GM10248 (cell line): ENCODE results near the gene RSRC2.

Experiments used
- CTCF ChIA-PET: fragments of 300-600 bp; sonication (Branson Sonifier 250); formaldehyde crosslinking; extraction: SDS; loops from one replicate; lab custom pipeline; 2021; ENCODE audit warnings: antibody characterized with exemption; lab: Yijun Ruan, JAX
- POLR2A ChIA-PET: fragments of 350-650 bp; sonication (Branson Sonifier 250); formaldehyde crosslinking; extraction: SDS; loops from one replicate; lab custom pipeline; 2020; ENCODE audit warnings: antibody characterized with exemption; lab: Yijun Ruan, JAX
- DNase-seq: peaks from one replicate; pipeline ENCODE4 v3.0.0; 2012; ENCODE audit errors: extremely low spot score
- CTCF ChIP-seq: IDR thresholded peaks from 2 replicates; pipeline ENCODE4 v1.5.1; 2012; ENCODE audit warnings: mild to moderate bottlenecking, low read depth; ENCODE audit errors: extremely low read depth, missing control alignments, control extremely low read depth

The RSRC2 gene

GRCh38 chr12:122533856-122534255 is 7.1 kb upstream of the RSRC2 start:
- CTCF ChIA-PET = no interaction called here
- POLR2A ChIA-PET = no interaction called here
- no peak for DNase-seq
- no peak for TF ChIP-seq CTCF

GRCh38 chr12:122528992-122529391 is 2.3 kb upstream of the RSRC2 start:
- CTCF ChIA-PET = interaction anchor here (0.9 to 1.3 kb wide), 2 partner anchors 19 to 39 kb away, joined by 3 read pairs; no protein-coding TSS in a partner anchor
- TF ChIP-seq CTCF = no peak
- POLR2A ChIA-PET = no interaction called here
- peak; percentile 26 for DNase-seq

- no peak for DNase-seq
- TF ChIP-seq CTCF = no peak
- POLR2A ChIA-PET = interaction anchor here (3.0 kb wide), 1 partner anchor 27 kb away, joined by 20 read pairs; the partner anchor contains the start of gene ZCCHC8
- CTCF ChIA-PET = interaction anchor here (1.3 kb wide), 1 partner anchor 20 kb away, joined by 3 read pairs; no protein-coding TSS in a partner anchor
These were observed 1.8 kb upstream of the RSRC2 start for GRCh38 chr12:122528582-122528981.

GRCh38 chr12:122527478-122527944 is 775 bp upstream of the RSRC2 start:
- DNase-seq = peak; percentile 13
- POLR2A ChIA-PET = interaction anchor here (1.1 to 3.0 kb wide), 2 partner anchors 15 to 26 kb away, joined by 5 to 20 read pairs; partner anchors contain the start of gene ZCCHC8
- no peak for TF ChIP-seq CTCF
- CTCF ChIA-PET = interaction anchor here (1.4 to 1.5 kb wide), 2 partner anchors 10 to 111 kb away, joined by 3 to 4 read pairs; no protein-coding TSS in a partner anchor

GRCh38 chr12:122523846-122524718 is 2.7 kb downstream of the RSRC2 start:
- POLR2A ChIA-PET = interaction anchor here (0.6 to 1.0 kb wide), 3 partner anchors 23 to 239 kb away, joined by 3 to 5 read pairs (median 3); no protein-coding TSS in a partner anchor
- CTCF ChIA-PET = interaction anchor here (1.2 kb wide), 1 partner anchor 12 kb away, joined by 3 read pairs; no protein-coding TSS in a partner anchor

More at GRCh38 chr12:122523846-122524718, 2.7 kb downstream of the RSRC2 start:
- no peak for TF ChIP-seq CTCF
- no peak for DNase-seq
